Stimulated activated CD8-positive, alpha-beta memory T cell treated with anti-CD3 and anti-CD28 coated beads, Interleukin-2, amount 100 ng/mL, for 1 hour (primary cell): ENCODE data around the gene SP1.
"Not testable (repeated sequence)": the region's sequence is repeated elsewhere in the genome, so short reads cannot be mapped to it uniquely, and the experiment has no call there.

Source experiments
- DNase-seq, 2 donors: peaks; one replicate each; pipeline ENCODE4 v3.0.0-alpha.2; 2020; ENCODE audit warnings: low read depth in 2 of 2

SP1 gene

GRCh38 chr12:53358836-53359419 lies 21.0 kb upstream of the SP1 start:
- DNase-seq: no peak

- not testable (repeated sequence) for DNase-seq
Measured at GRCh38 chr12:53361638-53362037, 18.3 kb upstream of the SP1 start.

- no peak for DNase-seq
Measured at GRCh38 chr12:53365245-53365904, 14.6 kb upstream of the SP1 start.

GRCh38 chr12:53373554-53374133 lies 6.3 kb upstream of the SP1 start:
- DNase-seq: not testable (repeated sequence)

- DNase-seq: not testable (repeated sequence)
Measured at GRCh38 chr12:53374277-53374676, 5.7 kb upstream of the SP1 start.

GRCh38 chr12:53376747-53377146 lies 3.2 kb upstream of the SP1 start:
- no peak for DNase-seq

GRCh38 chr12:53378222-53378621 lies 1.8 kb upstream of the SP1 start:
- DNase-seq: no peak

GRCh38 chr12:53378724-53379388 lies 1.1 kb upstream of the SP1 start:
- no peak for DNase-seq

GRCh38 chr12:53379389-53380103 lies 430 bp upstream of the SP1 start:
- peak; percentile 73 to 82 for DNase-seq

GRCh38 chr12:53380794-53381730 lies 1.1 kb downstream of the SP1 start:
- no peak for DNase-seq

- DNase-seq: no peak
Measured at GRCh38 chr12:53381731-53382630, 2.0 kb downstream of the SP1 start.

- DNase-seq: no peak
Measured at GRCh38 chr12:53383258-53383657, 3.3 kb downstream of the SP1 start.

- not testable (repeated sequence) for DNase-seq
Measured at GRCh38 chr12:53386381-53386780, 6.4 kb downstream of the SP1 start.

GRCh38 chr12:53388932-53389331 lies 9.0 kb downstream of the SP1 start:
- no peak for DNase-seq

GRCh38 chr12:53389702-53390101 lies 9.7 kb downstream of the SP1 start:
- no peak for DNase-seq

GRCh38 chr12:53391724-53392123 lies 11.7 kb downstream of the SP1 start:
- no peak for DNase-seq

- DNase-seq: no peak
Measured at GRCh38 chr12:53399896-53400295, 19.9 kb downstream of the SP1 start.

GRCh38 chr12:53402351-53402750 lies 22.4 kb downstream of the SP1 start:
- DNase-seq: not testable (repeated sequence)

- DNase-seq: no peak
Measured at GRCh38 chr12:53402871-53403270, 22.9 kb downstream of the SP1 start.

GRCh38 chr12:53410951-53411350 lies 31.0 kb downstream of the SP1 start:
- no peak for DNase-seq
